K562 (cell line): ENCODE results near the gene SPATS1.
"Not testable (repeated sequence)": the region's sequence is repeated elsewhere in the genome, so short reads cannot be mapped to it uniquely, and the experiment has no call there.

ENCODE experiments used
- CTCF ChIP-seq, 3 experiments: IDR thresholded peaks in 2 of 3; conservative IDR thresholded peaks in 1 of 3; 2 replicates each; pipeline ENCODE4 v1.5.1; 2011 to 2012; ENCODE audit warnings: low read length in 3 of 3, mild to moderate bottlenecking in 3 of 3, control low read depth in 2 of 3, improper control_type of control experiment in 1 of 3, inconsistent platforms in 1 of 3, low read depth in 1 of 3, mixed read lengths in 1 of 3, moderate library complexity in 1 of 3; ENCODE audit not compliant: insufficient read depth in 2 of 3
- FOXM1 ChIP-seq, 2 experiments: fragments of 450-650 bp in 1 of 2; sonication (generic) in 1 of 2; formaldehyde crosslinking in 1 of 2; IDR thresholded peaks; 2 replicates each; pipeline versions ENCODE4 v1.6.1 to v1.9.0; 2017 to 2022; ENCODE audit warnings: low read depth in 2 of 2, mild to moderate bottlenecking in 2 of 2, missing genetic modification reagents in 1 of 2, moderate library complexity in 1 of 2
- HMG20A ChIP-seq: fragments of 450-650 bp; formaldehyde crosslinking; conservative IDR thresholded peaks from 2 replicates; pipeline ENCODE4 v1.4.0; 2020; ENCODE audit warnings: mild to moderate bottlenecking, mixed read lengths
- HOMEZ ChIP-seq: fragments of 250-450 bp; sonication (Bioruptor Pico); IDR thresholded peaks from 2 replicates; pipeline ENCODE4 v1.4.0; 2020; ENCODE audit warnings: mild to moderate bottlenecking, moderate library complexity
- MAZ ChIP-seq, 2 experiments: fragments of 450-650 bp in 1 of 2; sonication (generic) in 1 of 2; formaldehyde crosslinking; IDR thresholded peaks in 1 of 2; conservative IDR thresholded peaks in 1 of 2; 2 replicates each; pipeline versions ENCODE4 v1.4.0 to v1.5.0; 2020; ENCODE audit warnings: mild to moderate bottlenecking in 1 of 2, missing genetic modification reagents in 1 of 2
- NBN ChIP-seq: fragments of 450-650 bp; IDR thresholded peaks from 2 replicates; pipeline ENCODE4 v1.6.1; 2016; ENCODE audit warnings: low read depth, mild to moderate bottlenecking
- NELFE ChIP-seq: IDR thresholded peaks from 2 replicates; pipeline ENCODE4 v1.6.1; 2011; ENCODE audit warnings: mild to moderate bottlenecking; ENCODE audit not compliant: insufficient read depth, insufficient read length
- PREB ChIP-seq: sonication (generic); formaldehyde crosslinking; IDR thresholded peaks from 2 replicates; pipeline ENCODE4 v1.8.1; 2023; ENCODE audit warnings: mild to moderate bottlenecking, missing genetic modification reagents
- SIX5 ChIP-seq, 2 experiments: IDR thresholded peaks; 2 replicates each; pipeline ENCODE4 v1.6.1; 2011; ENCODE audit warnings: low read length in 2 of 2, borderline replicate concordance in 1 of 2, low read depth in 1 of 2, mild to moderate bottlenecking in 1 of 2, moderate library complexity in 1 of 2; ENCODE audit not compliant: insufficient read depth in 1 of 2
- TEAD1 ChIP-seq, 2 experiments: fragments of 450-650 bp in 1 of 2; sonication (generic) in 1 of 2; formaldehyde crosslinking; IDR thresholded peaks; 2 replicates each; pipeline versions ENCODE4 v1.4.0 to v1.8.0; 2020 to 2022; ENCODE audit warnings: mild to moderate bottlenecking in 2 of 2, missing genetic modification reagents in 1 of 2
- ZNF217 ChIP-seq: sonication (generic); formaldehyde crosslinking; IDR thresholded peaks from 2 replicates; pipeline ENCODE4 v1.8.0; 2022; ENCODE audit warnings: mild to moderate bottlenecking, missing genetic modification reagents
- ZNF274 ChIP-seq: IDR thresholded peaks from 2 replicates; pipeline ENCODE4 v1.6.1; 2011; ENCODE audit warnings: low read depth, mild to moderate bottlenecking, low read length, moderate library complexity, borderline replicate concordance
- ZNF398 ChIP-seq: fragments of 250-450 bp; sonication (Bioruptor Pico); IDR thresholded peaks from 2 replicates; pipeline ENCODE4 v1.8.0; 2021; ENCODE audit warnings: moderate library complexity, mild to moderate bottlenecking, inconsistent platforms

DNA sequence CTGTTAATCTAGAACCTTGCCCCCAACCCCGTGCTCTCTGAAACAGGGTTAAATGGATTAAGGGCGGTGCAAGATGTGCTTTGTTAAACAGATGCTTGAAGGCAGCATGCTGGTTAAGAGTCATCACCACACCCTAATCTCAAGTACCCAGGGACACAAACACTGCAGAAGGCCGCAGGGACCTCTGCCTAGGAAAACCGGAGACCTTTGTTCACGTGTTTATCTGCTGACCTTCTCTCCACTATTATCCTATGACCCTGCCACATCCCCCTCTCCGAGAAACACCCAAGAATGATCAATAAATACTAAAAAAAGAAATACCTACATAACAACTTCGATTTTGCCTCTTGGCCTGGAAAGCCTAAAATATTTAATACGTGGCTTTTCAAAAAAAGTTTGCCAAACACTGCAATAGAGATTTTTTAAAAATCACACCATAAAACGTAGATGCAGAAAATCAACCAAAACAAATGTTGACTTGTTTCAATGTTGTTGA is 25.3 kb upstream of the SPATS1 start:
- not testable (repeated sequence) for TF ChIP-seq TEAD1 (CRISPR knock-in tag; IDR thresholded peaks at IDR 0.05); ZNF274; FOXM1 (IDR thresholded peaks at IDR 0.05; ENCODE audit: low read depth); FOXM1 (CRISPR knock-in tag; IDR thresholded peaks at IDR 0.05; ENCODE audit: low read depth); CTCF (IDR thresholded peaks at IDR 0.05 in 2 of 3, conservative IDR thresholded peaks at IDR 0.05 in 1 of 3; ENCODE audit: insufficient read depth in 2 of 3, low read depth in 1 of 3, low read length in 3 of 3); ZNF398 (CRISPR knock-in tag); HOMEZ; NELFE; NBN; PREB (CRISPR knock-in tag); MAZ (CRISPR knock-in tag; conservative IDR thresholded peaks at IDR 0.05 in 1 of 2, IDR thresholded peaks at IDR 0.05 in 1 of 2); ZNF217 (CRISPR knock-in tag); HMG20A; SIX5 (IDR thresholded peaks at IDR 0.05; ENCODE audit: borderline replicate concordance in 1 of 2, insufficient read depth in 1 of 2, low read depth in 1 of 2, low read length in 2 of 2)
